HG03565 (cell line): Measurements from ENCODE around the gene PRKCB.
"Not testable (repeated sequence)": the region's sequence is repeated elsewhere in the genome, so short reads cannot be mapped to it uniquely, and the experiment has no call there.

Source experiments
- ATAC-seq: cut with Tn5 transposase; IDR thresholded peaks from one replicate; pipeline ENCODE4 v1.9.1; 2021; ENCODE audit warnings: mild to moderate bottlenecking, moderate library complexity; ENCODE audit not compliant: unreplicated experiment

Gene PRKCB

DNA sequence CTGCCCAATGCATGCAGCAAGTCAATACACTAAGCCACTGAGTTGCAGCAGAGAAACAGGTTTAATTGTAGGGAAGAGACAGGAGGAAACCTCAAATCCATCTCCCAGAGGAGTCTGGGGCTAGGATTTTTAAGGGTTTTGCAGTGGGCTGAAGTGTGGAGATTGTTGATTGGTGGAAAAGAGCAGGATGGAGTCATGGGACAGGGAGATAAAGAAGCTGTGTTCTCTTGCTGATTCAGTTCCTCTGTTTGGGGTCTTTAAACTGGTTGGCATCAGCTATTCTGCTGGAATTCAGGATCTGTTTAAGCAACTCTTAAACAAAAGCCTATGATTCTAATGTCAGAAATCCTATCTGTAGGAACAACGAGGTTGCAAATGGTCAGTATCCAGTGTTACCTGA is 239.5 kb downstream of the PRKCB start:
- ATAC-seq: no peak

DNA sequence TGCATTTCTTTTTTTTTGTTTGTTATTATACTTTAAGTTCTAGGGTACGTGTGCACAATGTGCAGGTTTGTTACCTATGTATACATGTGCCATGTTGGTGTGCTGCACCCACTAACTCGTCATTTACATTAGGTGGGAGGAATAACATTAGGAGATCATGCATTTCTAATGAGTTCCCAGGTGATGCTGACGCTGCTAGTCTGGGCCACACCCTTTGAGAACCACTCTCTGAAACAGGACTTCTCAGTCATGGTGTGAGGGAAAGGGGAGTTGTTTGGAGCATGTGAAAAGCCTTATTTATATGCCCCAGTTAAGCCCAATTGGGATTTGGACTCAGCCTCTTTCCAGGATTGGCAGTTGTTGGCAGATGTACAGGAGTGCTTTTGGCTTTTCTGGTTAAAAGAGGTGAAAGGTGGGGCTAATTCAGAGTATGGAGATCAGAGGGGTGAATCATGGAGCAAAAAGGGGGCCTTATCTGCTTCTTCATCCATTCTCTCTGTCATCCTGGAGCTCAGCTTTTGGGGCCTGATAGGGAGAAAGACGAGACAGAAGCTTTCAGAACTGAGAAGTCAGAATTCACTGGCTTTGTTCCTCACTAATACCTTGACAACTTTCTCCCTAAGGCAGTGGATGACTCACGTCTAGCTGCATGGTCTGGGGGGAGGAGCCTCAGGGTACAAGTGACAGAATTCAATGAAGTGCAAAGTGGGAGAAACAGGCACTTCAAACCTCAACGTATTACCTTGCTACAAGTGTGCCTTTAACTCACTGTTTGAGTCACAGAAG is 240.3 kb downstream of the PRKCB start:
- peak; percentile 59 for ATAC-seq

DNA sequence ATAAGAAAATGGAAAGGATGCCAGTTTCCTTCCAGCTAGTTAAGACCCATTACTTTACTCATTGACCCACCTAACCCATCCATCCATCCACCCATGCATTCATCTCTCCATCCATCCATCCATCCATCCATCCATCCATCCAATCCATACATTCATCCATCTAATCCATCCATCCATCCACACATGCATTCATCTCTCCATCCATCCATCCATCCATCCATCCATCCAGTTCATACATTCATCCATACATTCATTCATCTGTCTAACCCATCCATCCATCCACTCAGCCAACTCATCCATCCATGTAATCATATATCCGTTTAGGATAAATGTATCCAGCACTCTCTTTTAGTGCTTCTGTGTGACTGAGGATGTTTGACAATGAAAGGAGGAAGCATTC is 241.5 kb downstream of the PRKCB start:
- ATAC-seq: no peak

DNA sequence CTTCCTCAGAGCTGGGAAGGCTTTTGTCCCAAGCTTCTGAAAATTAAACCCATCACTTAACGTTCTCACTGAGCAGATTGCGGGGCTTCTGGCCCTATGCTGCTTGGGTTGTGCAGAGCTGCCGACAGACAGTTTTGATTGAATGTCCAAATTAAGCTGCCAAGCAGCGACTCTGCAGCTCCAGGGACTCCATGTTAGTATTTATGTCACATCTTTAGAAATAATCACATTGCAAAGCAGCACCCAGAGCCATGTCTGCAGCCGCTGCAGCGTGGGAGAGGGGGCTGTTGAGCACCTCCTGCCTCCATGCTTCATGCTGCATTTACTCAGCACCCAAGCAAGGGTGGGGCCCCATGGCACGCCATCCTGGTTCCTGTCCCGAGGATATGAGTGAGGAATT is 242.2 kb downstream of the PRKCB start:
- ATAC-seq: no peak

DNA sequence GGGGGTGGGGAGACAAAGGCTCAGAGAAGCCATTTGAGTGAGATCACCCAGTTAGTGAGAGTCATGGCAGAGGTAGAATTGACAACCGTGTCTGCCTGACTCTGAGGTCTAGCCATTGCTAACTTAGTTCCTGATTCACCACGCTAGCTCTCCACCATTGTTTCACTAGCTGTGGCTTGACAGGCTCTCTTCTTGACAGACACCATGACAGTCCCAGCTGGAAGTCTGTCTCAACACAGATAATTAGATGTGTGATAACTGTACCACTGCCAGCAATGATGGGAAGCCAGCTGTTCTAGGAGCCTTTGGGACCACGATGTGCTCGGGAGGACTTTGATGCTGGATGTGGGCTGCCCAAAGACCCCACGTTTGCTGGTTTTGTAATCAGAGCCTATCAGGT is 249.9 kb downstream of the PRKCB start:
- ATAC-seq: no peak

DNA sequence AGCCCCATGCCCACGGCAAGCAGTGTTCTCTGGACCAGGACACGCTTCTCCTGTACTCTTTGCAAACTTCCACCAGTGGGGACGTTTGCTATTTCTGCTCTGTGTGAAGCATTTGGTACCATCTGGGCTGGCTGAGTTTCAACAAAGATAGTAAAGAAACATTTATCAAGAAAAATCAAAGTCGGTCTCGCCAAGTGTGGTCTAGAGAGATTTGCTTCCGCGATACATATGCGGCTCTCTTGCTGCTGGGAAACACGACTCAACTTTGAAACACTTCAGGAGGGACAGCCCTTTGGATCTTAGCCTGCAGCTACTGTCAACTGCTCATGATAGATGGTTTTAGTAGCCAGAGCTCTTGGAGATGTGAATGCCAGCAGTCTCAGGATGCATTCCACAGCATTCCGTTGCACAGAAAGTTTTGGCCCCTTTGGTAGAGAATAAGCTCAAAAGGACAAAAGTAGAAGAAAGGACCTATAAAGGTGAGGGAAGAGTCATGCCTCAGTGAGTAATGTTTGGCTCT is 252.2 kb downstream of the PRKCB start:
- no peak for ATAC-seq

DNA sequence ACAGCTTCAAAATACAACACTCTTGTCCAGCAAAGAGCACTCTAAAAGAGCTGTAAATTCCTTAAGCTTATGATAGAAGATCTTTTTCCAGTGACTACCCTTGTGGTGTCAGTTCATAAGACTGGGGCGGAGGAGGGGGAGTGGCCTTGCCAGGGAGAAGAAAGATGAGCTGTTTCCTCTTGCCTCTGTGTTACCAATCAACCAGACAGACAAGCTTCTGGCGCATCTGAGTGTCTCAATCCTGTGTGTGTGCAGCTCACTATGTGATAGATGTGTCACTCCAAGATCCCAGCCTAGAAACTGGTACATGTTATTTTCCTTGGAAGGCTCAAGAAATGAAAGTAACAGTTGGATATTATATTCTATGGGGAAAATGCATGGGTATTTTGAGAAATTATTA is 253.0 kb downstream of the PRKCB start:
- ATAC-seq: no peak

DNA sequence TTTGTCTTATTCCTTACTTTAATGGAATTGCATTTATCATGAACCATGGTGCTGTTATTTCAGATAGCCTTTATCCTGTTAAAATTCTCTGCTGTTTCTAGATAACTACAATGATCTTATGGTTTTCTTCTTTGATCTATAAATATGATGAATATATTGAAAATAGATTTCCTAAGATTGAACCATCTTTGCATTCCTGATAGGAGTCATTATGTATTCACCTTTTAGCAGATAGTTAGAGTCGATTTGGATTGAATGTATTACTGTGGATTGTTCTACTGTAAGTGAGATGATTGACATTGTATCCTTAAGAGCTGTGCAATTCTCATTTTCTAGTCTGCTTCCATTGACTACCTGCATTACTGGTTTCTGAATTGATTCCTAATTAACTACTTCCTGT is 255.3 kb downstream of the PRKCB start:
- no peak for ATAC-seq

DNA sequence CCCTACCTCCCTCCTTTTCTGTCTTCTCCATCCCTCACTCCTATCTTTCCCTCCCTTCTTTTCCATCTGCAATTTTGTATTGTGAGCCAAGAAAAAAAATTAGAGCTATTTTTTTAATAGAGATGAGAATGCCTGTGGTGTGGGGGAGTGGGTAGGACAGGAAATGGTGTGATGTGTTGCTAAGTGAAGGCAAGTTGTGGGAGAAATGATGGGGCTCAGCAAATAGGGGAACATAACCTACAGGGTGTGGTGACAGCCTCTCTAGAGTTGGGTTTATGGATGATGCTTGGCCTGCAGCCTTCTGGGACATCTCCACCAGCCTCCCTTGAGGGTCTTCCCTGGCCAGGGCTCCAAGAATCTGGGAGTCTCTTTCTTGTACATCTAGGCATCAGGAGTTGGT is 257.3 kb downstream of the PRKCB start:
- ATAC-seq: no peak

DNA sequence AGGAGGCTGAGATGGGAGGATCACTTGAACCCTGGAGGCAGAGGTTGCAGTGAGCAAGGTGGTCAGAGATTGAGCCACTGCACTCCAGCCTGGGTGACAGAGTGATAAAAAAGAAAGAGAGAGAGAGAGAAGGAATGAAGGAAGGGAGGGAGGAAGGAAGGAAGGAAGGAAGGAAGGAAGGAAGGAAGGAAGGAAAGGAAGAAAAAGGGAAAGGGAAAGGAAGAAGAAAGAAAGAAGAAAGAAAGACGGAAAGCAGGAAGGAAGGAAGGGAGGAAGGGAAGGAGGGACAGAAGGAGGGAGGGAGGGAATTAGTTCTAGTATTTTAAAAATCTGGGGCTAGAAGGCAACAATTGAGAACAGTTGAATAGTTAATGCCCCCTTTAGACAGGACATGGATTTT is 258.9 kb downstream of the PRKCB start:
- no peak for ATAC-seq

DNA sequence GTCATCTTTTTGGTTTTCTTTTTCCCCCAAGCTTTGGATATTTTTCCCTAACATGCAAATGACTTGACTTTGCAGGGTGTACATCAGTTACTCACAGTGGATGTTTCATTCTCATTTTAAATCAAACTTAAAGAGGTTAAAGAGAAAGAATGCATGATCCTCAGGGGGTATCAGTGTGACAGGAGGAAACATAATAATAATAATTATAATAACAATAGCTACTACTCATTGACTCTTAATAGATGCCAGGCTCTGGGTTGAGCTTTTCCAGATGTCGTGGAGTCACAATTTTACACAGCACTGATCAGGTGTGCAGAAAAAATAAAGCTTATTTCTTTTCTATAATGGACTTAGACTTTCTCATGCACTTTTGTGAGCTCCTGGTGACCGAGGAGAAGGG is 263.1 kb downstream of the PRKCB start:
- no peak for ATAC-seq

DNA sequence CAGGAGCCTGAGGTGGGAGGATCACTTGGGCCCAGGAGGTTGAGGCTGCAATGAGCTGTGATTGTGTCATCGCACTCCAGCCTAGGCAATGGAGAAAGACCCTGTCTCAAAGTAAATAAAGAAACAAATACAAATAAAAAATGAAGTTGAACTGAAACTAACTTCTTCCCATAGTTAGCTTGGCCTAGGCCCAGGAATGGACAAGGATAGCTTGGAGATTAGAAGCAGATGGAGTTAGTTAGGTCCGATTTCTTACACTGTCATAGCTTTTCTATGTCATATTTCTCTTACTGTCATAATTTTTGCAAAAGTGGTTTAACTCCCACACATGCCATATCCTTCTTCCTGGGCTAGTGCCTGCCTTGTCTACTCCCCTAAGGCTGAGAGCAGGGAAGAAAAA is 265.6 kb downstream of the PRKCB start:
- no peak for ATAC-seq

DNA sequence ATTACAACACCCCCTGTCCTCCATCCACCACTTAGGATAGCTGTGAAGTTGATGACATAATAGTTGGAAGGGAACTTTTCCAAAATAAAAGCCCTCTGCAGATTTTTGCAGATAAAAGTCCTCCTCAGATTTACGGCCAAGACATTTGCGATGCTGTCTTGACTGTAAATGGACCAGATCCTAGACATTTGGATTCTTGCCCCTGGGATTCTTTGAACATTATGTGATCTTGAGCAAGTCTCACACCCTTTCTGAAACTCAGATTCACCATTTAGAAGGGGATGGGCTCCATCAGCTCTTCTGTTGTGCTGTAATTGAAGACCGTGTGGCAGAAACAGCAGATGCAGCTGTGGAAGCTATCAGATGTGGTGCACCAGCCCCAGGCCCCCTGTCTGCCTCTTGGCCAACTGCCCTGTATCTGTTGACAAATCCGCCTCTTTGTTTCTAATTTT is 266.5 kb downstream of the PRKCB start:
- ATAC-seq: no peak

DNA sequence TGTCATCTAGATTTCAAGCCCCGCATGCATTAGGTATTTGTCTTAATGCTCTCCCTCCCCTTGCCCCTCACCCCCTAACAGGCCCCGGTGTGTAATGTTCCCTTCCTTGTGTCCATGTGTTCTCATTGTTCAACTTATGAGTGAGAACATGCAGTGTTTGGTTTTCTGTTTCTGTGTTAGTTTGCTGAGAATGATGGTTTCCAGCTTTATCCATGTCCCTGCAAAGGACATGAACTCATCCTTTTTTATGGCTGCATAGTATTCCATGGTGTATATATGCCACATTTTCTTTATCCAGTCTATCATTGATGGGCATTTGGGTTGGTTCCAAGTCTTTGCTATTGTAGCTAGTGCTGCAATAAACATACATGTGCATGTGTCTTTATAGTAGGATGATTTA is 269.7 kb downstream of the PRKCB start:
- ATAC-seq: not testable (repeated sequence)

DNA sequence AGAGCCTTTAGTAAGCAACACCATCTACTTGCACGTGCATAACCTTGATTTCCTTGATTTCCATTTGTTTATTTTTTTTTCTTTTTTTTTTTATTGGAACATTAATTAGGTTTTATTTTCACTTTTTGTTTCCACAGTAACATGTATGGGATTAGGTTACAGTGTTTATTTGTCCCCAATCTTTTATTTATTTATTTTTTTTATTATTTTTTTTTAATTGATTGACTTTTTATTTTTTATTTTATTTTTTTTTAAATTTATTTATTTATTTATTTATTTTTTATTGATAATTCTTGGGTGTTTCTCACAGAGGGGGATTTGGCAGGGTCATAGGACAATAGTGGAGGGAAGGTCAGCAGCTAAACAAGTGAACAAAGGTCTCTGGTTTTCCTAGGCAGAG is 272.3 kb downstream of the PRKCB start:
- not testable (repeated sequence) for ATAC-seq

DNA sequence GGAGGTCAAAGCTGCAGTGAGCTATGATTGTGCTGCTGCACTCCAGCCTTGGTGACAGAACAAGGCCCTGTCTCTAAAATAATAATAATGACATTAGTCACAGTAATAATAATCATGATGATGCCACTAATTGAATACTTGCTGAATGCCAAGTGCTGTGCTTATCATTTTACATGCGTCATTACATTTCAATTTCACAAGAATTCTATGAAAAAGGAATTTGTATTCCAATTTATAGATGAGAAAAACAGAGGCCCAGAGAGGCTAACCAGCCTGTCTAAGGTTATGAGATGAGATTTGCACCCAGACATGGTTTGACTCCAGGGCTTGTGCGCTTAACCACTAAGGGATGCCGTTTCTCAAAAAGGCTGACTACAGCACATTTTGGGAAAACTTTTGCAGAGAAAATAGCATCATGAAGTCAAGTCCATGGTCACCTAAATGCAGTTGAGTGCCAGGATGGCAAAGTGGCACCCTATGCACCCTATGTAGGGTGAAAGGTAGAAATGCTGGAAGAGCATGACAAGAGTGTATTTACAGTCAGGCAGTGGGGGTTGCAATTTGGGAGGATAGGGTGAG is 276.0 kb downstream of the PRKCB start:
- no peak for ATAC-seq

DNA sequence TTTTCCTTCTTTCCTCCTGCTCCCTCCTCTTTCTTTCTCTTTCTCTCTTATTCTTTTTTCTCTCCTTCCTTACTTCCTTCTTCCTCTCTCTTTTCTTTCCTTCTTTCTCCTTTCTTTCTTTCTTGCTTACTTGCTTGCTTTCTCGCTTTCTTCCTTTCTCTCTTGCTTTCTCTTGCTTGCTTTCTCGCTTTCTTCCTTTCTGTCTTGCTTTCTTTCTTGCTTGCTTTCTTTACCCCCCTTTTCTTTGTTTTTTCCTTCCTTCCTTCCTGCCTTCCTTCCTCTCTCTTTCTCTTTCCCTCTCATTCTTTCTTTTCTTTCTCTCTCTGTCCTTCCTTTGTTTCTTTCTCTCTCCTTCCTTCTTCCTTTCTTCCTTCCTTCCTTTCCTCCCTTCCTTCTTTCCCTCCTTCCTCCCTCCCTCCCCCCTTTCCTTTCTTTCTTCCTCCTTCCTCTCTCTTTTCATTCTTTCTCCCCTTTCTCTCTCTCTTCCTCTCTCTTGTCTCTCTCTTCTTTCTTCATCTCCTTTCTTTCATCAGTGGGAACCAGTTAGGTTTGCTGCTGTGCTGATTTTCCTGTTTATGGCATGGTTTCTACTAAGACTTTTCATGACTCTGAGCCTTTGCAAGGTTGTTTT is 277.4 kb downstream of the PRKCB start:
- ATAC-seq: no peak

DNA sequence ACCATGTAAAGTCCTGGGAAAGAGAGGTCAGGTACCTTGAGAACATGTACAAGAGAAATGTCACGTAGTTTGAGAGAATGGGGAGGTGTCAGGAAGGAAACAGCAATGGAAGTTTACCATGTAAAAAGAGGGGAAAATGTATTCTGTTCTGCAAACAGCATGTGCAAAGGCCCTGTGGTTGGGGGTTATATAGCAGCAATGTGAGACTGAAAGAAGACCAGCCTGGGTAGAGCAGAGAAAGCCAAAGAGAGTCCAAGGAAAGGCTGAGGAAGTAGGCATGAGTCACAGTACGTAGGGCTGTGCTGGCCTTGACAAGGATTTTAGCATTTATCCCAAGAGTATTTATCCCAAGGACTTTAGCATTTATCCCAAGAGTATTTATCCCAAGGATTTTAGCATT is 279.1 kb downstream of the PRKCB start:
- no peak for ATAC-seq

DNA sequence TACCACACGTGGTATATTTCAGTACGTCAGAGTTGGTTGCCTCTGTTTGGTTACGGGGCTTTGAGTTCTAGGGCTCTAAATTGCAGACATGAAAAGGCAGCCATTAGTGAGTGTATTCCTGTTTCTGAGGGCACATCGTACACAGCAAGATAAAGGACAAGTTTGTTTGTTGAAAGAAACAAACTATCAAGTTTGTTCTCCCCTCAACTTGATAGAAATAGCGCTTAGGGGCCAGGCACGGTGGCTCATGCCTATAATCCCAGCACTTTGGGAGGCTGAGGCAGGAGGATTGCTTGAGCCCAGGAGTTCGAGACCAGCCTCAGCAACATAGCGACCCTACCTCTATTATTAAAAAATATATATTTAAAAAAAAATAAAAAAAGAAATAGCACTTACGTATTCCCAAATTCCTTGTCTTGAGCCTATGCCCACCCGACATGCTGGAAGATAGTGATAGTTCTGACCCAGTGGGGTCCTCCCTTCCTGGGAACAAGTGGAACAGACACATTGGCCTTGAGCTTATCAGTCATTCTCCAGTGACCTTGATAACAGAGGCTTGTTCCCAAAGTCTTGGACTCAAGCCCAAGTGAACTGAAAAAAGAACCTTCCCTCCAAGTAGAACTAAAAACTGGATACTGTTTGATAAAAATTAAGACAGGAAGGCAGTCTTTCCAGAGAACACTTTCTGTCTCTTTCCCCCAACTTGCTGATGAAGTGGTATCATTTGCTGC is 280.4 kb downstream of the PRKCB start:
- no peak for ATAC-seq

DNA sequence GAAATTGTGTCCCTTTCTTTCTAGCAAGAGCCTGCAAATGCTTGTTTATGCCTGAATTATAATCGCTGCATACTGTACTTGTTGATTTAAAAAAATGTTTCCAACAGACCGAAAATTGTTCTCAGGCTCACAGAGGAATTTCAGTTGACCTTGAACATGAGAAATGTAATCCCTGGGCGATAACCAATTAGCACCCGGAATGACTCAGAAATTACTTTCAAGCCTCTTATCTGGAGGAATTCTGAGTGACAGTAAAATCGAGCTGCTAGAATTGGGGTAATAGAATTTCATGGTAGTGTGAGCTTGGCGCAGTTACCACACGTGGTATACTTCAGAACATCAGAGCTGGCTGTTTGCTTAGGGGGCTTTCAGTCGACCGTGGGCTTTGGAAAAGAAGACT is 281.2 kb downstream of the PRKCB start:
- no peak for ATAC-seq

DNA sequence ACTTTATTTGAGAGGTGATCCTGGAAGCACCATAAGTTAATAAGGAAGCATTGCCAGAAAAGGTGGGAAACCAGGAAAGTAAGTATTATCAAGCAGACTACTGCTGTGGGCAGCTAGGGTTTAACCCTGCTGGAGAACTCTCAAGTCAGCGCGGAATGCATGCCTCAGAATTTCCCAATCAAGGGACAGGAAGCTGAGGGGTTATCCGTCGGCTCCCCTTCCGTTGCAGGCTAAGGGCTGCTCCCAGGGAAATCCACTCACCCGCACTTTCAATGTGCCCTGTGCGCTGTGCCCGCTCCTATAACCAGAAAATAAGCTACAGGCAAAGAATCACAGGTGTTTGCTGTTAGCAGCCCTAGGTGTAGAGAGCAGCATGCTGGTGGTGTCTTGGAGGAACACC is 281.9 kb downstream of the PRKCB start:
- ATAC-seq: no peak
